Calu3 (cell line): ENCODE data around the gene PHLDA3. TPM values are rescaled to one million over a fixed set of nuclear protein-coding genes. Genes with fewer than 3 reads are reported as not detected.

ENCODE experiments used
- BruUV-seq: library from RNA; stranded (reverse); fragments of 400-500 nt; replicated peaks from 2 replicates; lab custom pipeline; 2021; lab: Mats Ljungman, UMichigan
- CTCF ChIA-PET: fragments of 300-600 bp; sonication (Branson Sonifier 250); formaldehyde crosslinking; loops from one replicate; lab custom pipeline; 2022; ENCODE audit warnings: antibody characterized with exemption; lab: Charles Lee
- DNase-seq: peaks from one replicate; pipeline ENCODE4 v3.0.0; 2022
- H3K27ac Mint-ChIP-seq: one replicate; pipeline ENCODE4 v1.8.0; 2022; ENCODE audit warnings: mixed read lengths; ENCODE audit not compliant: unreplicated experiment
- H3K27me3 Mint-ChIP-seq: one replicate; pipeline ENCODE4 v1.8.0; 2022; ENCODE audit warnings: mixed read lengths; ENCODE audit not compliant: unreplicated experiment
- H3K36me3 Mint-ChIP-seq: one replicate; pipeline ENCODE4 v1.8.0; 2022; ENCODE audit warnings: mild to moderate bottlenecking, moderate library complexity, mixed read lengths; ENCODE audit not compliant: insufficient read depth, unreplicated experiment
- H3K4me1 Mint-ChIP-seq: one replicate; pipeline ENCODE4 v1.8.0; 2022; ENCODE audit warnings: mild to moderate bottlenecking, low read depth, mixed read lengths; ENCODE audit not compliant: unreplicated experiment
- H3K4me3 Mint-ChIP-seq: one replicate; pipeline ENCODE4 v1.8.0; 2022; ENCODE audit warnings: mild to moderate bottlenecking, low read depth, moderate library complexity, mixed read lengths; ENCODE audit not compliant: unreplicated experiment
- H3K9me3 Mint-ChIP-seq: one replicate; pipeline ENCODE4 v1.8.0; 2022; ENCODE audit warnings: low read depth, mixed read lengths; ENCODE audit not compliant: unreplicated experiment
- intact Hi-C: fragments of 100-400 bp; cut with micrococcal nuclease; formaldehyde crosslinking; loops from one replicate; pipeline ENCODE4 v1.10.0; 2022; ENCODE audit not compliant: unreplicated experiment
- total RNA-seq: library from RNA; stranded (reverse); gene quantifications from 2 replicates; pipeline ENCODE4 v1.2.3, GENCODE V29; 2022
- TF ChIP-seq, protein P1 (sequence below): fragments of 200-600 bp; IDR thresholded peaks from one replicate; pipeline ENCODE4 v1.8.0; 2022; ENCODE audit warnings: antibody characterized with exemption; ENCODE audit not compliant: unreplicated experiment

Gene PHLDA3
- total RNA-seq, 1 experiment from 2014 or later = 31.1 TPM

DNA sequence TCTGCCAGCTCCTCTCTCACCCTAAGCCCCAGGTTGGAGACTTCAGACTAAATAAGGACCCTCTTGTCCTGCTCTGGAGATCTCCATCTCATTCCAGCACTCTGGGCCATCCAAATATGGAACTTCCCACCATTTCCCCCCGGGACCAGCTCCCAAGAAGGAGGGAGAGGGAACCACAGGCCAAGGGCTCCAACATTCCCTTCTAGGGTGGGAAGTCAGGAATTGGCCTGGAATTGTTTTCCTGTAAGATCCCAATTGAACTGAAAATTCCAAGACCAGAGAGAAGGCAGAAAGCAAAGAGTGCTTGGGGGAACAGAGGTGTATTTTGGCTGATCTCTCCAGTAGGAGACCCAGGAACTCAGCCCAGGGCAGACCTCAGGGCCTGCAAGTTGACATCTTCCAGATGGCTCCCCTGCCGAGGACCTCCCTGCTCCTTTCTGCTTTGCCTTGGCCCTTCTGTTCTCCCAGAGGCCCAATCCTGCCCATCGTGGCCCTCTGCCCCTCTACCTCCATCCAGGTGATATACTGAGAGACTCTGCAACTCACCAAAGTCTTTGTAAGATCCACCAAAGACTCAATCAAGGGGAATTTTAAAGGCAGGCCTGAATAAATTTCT is 23.0 kb upstream of the PHLDA3 start:
- CTCF ChIA-PET = interaction anchor here (0.5 to 1.2 kb wide), 4 partner anchors 9 to 53 kb away, joined by 3 to 5 read pairs (median 3); no protein-coding TSS in a partner anchor
- TF ChIP-seq, protein P1, sequence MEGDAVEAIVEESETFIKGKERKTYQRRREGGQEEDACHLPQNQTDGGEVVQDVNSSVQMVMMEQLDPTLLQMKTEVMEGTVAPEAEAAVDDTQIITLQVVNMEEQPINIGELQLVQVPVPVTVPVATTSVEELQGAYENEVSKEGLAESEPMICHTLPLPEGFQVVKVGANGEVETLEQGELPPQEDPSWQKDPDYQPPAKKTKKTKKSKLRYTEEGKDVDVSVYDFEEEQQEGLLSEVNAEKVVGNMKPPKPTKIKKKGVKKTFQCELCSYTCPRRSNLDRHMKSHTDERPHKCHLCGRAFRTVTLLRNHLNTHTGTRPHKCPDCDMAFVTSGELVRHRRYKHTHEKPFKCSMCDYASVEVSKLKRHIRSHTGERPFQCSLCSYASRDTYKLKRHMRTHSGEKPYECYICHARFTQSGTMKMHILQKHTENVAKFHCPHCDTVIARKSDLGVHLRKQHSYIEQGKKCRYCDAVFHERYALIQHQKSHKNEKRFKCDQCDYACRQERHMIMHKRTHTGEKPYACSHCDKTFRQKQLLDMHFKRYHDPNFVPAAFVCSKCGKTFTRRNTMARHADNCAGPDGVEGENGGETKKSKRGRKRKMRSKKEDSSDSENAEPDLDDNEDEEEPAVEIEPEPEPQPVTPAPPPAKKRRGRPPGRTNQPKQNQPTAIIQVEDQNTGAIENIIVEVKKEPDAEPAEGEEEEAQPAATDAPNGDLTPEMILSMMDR = no peak
- Mint-ChIP-seq H3K27me3 (no peaks in the 10 kb centered on the region), H3K36me3 (peaks cover 14% of the 10 kb centered on the region), H3K4me1 (no peaks in the 10 kb centered on the region), H3K4me3 (no peak overlapping the region), H3K27ac (no peak overlapping the region), H3K9me3 (no peaks in the 10 kb centered on the region)
- no peak for DNase-seq
- intact Hi-C loops = no loop called here
- no TSS peak for BruUV-seq

DNA sequence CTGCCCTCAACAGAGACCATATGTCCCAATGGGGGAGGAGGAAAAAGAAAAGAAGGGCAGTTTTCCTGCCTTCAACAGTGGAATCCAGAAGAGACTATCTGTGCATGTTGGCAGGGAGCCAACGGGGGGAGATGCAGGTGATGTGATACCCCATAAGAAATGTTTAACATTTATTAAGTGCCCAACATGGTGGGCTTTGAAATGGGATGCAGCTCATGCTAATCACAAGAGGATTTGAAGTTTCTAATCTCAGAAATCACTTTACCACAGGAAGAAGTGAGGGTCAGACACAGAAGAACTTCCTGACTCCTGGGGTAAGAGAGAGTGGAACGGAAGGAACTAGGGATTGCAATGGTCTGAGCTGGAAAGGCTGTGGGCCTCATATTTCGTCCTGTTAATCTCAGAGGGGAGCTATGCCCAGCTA is 21.7 kb upstream of the PHLDA3 start:
- no peak for DNase-seq
- CTCF ChIA-PET = interaction anchor here (0.6 to 1.2 kb wide), 2 partner anchors 22 to 206 kb away, joined by 4 to 5 read pairs; no protein-coding TSS in a partner anchor
- no peak overlapping the region for H3K27ac Mint-ChIP-seq
- H3K4me3 Mint-ChIP-seq = no peak overlapping the region
- BruUV-seq = no TSS peak
- H3K36me3 Mint-ChIP-seq = peaks cover 5% of the 10 kb centered on the region
- H3K9me3 Mint-ChIP-seq = no peaks in the 10 kb centered on the region
- TF ChIP-seq, protein P1 = no peak
- intact Hi-C loops = no loop called here
- no peaks in the 10 kb centered on the region for H3K4me1 Mint-ChIP-seq
- H3K27me3 Mint-ChIP-seq = no peaks in the 10 kb centered on the region

DNA sequence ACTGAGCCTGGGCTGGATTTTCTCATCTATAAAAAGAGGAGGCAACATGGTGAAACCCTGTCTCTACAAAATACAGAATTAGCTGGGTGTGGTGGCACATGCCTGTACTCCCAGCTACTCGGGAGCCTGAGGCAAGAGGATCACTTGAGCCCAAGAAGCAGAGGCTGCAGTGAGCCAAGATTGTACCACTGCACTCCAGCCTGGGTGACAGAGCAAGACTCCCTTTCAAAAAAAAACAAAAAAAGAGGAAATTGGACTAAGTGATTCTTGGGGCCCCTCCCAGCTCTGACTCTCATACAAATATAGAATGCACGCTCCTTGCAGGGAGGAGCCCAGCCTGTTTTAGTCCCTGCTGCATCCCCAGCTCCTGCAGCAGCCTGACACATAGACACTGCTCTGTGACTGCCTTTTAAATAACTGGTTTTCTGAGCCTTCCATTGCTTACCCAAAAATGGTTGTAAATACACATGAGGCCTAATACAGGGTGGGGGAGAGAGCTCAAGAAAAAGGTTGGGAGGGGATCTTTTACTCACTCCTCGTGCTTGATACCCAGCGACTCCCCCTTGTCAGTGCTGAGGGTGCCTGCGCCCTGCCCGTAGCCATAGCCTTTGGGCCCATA is 20.8 kb upstream of the PHLDA3 start:
- no peak for DNase-seq
- no TSS peak for BruUV-seq
- Mint-ChIP-seq H3K27me3 (no peaks in the 10 kb centered on the region), H3K27ac (no peak overlapping the region), H3K9me3 (no peaks in the 10 kb centered on the region), H3K36me3 (peaks cover 5% of the 10 kb centered on the region), H3K4me3 (no peak overlapping the region), H3K4me1 (no peaks in the 10 kb centered on the region)
- intact Hi-C loops = no loop called here
- TF ChIP-seq, protein P1 = no peak
- CTCF ChIA-PET = interaction anchor here (0.6 to 2.3 kb wide), 3 partner anchors 13 to 378 kb away, joined by 3 to 11 read pairs (median 5); no protein-coding TSS in a partner anchor

DNA sequence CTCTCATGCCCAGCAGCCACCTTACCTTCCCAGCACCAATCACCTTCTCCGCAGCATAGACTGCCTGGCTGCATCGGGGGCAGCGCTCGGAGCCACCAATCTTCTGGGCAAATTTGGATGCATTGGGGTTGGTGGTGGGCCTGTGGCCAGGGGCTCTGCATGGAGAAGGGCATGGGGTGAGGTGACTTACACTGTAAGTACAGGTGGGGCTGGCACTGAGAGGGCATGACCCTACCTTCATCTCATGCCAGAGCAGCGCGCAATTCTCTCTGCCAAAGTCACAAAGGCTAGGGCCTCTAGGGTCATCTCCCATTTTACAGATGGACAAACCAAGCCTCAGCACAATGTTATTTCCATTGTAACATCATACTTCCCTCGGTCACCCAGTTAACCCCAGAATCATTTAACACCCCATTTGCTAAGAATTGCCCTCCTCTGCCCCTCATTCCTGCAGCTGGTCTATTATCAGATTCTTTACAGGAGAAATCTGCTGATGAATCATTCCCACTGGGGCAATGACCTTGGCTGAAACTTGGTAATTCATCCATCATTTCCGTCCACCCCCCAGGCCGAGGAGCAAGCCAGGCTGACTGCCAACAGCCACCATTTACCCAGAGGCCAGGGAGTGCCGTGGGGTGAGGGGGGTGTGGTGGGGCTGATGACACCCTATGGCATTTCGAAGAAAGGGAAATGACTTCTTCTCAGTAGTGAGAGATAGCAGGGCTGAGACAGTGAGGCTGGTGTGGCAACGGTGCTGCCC is 20.0 kb upstream of the PHLDA3 start:
- DNase-seq = peak; percentile 61
- Mint-ChIP-seq H3K36me3 (peaks cover 5% of the 10 kb centered on the region), H3K4me1 (no peaks in the 10 kb centered on the region), H3K4me3 (no peak overlapping the region), H3K9me3 (no peaks in the 10 kb centered on the region), H3K27ac (peak overlapping the region; percentile 0), H3K27me3 (no peaks in the 10 kb centered on the region)
- no TSS peak for BruUV-seq
- TF ChIP-seq, protein P1 = no peak
- intact Hi-C loops = no loop called here
- CTCF ChIA-PET = interaction anchor here (1.2 to 2.3 kb wide), 2 partner anchors 14 to 24 kb away, joined by 5 to 11 read pairs; no protein-coding TSS in a partner anchor
